ENCODE results near the gene PDE6B.
"Not testable (repeated sequence)": the region's sequence is repeated elsewhere in the genome, so short reads cannot be mapped to it uniquely, and the experiment has no call there.

The PDE6B gene

DNA sequence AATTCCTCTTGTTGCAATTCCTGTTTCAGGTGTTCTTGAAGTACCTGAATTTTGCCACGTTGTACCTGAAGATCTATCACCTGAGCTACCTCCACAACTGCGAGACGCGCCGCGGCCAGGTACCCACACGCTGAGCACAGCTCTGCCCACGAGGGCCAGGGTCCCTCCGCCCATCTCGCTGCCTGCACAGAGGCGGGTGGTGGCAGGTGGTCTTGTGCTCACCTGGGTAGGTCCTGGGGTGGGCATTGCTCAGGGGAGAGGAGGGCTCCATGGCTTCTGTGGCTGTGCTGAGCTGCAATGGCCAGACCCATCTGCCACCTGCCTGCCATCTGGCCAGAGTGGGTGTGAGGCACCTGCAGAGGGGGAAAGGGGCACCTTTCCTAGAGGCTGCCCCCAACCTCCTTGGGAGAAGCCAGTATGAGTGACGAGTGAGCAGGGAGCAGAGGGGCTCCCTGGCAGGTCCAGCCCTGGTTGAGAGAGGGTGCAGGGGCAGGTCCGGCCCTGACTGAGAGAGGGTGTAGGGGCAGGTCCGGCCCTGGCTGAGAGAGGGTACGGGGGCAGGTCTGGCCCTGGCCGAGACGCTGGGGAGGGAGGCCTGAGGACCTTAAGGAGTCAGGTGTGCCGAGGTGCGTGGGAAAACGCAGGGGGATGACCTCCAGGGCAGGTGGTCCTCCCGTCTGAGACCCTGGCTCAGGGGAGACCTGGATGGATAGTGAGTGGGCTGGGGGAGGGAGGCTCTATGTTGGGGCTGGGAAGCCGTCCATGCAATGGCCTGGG lies 10.7 kb downstream of the PDE6B start:
- DNase-seq (ENCODE audit: low spot score), result no peak

GRCh38 chr4:636628-637159 lies 11.3 kb downstream of the PDE6B start:
- DNase-seq (ENCODE audit: low spot score), result no peak

GRCh38 chr4:637536-638280 lies 12.3 kb downstream of the PDE6B start:
- no peak for DNase-seq (ENCODE audit: low spot score)

GRCh38 chr4:642366-642765 lies 17.0 kb downstream of the PDE6B start:
- not testable (repeated sequence) for DNase-seq (ENCODE audit: low spot score)

DNA sequence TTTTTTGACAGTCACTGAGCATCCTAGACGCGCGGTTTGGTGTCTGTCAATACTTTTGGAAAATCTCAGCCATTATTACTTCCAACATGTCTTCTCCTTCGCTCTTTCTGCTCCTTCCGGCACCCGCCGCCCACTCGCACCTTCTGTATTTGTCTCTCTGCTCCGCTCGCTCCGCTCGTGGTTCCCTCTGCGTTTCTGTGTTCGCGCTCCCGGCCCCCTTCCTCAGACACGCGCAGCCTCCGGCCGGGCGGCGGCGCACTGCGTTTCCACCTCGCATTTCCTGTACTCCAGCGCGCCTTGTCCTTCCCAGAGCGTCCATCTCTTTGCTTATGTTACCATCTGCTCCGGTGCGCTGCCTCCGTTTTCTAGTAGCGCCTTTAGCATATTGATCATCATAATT lies 21.1 kb downstream of the PDE6B start:
- no peak for DNase-seq (ENCODE audit: low spot score)

- no peak for DNase-seq (ENCODE audit: low spot score)
These were observed 22.1 kb downstream of the PDE6B start for GRCh38 chr4:647481-647880.

DNA sequence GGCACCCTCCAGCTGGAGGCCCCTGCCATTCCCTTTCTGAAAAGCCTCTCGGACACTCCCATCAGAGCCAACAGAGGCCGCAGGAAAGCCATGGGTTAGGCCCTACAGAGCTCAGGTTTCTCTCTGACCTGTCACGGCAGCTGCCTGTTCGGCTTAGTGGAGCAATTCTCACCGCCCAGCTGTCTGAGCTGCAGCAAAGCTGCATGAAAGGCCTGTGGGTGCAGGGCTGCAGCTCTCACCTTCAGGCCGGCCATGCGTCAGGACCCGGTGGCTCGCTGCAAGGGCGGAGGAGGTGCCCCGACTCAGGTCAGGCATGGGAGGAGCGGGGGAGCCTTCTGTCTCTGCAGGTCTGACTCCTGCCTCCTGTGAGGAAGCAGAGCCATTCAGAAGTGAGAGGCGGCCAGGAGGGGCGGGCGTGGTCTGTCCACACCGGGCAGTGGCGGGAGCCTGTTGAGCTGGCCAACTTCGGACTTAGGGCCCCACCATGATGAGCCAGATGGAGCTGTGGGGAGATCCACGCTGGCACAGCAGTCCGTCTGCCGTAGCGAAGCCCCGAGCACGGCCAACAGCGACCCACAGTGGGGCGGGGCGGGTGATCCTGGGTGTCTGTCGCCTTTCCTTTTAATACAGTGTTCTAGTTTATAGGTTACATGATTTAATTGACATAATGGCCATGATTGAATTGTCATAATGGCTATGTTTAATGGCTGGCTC lies 23.4 kb downstream of the PDE6B start:
- DNase-seq (ENCODE audit: low spot score), result no peak

DNA sequence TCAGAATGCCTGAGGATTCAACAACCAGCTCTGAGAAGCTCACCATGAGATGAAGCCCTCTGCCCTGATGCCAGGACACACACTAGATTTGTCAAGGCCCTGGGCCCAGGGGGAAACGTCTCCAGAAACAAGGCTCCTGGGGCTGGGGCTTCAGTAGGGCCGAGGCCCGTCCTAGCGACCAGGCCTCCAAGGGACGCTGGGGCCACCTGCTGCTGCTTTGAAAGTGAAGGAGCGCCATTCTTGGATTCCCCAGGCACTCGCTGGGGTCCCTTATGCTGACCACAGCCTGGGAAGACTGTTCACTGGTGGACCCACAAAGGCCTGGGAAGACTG lies 23.9 kb downstream of the PDE6B start:
- no peak for DNase-seq (ENCODE audit: low spot score)

GRCh38 chr4:649751-650310 lies 24.5 kb downstream of the PDE6B start:
- DNase-seq (ENCODE audit: low spot score), result no peak

DNA sequence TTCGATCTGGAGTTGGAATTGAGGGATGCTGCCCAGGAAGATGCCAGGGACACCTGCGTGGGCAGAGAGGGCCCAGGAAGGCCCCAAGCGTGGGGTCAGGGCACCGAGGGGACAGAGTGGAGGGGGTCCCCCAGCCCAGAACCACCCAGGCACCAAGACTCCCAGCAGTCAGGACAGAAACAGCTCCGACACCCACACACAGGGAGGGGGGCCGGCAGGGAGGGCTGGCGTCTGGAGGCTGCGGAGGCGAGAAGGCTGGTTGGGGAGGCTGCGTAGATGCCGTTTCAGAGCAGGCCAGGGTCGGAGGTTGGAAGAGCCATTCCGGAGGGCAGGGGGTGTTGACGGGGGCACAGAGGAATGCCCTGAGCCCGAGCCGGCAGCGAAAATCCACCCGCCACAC lies 25.1 kb downstream of the PDE6B start:
- DNase-seq (ENCODE audit: low spot score), result no peak

- DNase-seq (ENCODE audit: low spot score), result no peak
These were observed 25.8 kb downstream of the PDE6B start for GRCh38 chr4:650951-651883.

DNA sequence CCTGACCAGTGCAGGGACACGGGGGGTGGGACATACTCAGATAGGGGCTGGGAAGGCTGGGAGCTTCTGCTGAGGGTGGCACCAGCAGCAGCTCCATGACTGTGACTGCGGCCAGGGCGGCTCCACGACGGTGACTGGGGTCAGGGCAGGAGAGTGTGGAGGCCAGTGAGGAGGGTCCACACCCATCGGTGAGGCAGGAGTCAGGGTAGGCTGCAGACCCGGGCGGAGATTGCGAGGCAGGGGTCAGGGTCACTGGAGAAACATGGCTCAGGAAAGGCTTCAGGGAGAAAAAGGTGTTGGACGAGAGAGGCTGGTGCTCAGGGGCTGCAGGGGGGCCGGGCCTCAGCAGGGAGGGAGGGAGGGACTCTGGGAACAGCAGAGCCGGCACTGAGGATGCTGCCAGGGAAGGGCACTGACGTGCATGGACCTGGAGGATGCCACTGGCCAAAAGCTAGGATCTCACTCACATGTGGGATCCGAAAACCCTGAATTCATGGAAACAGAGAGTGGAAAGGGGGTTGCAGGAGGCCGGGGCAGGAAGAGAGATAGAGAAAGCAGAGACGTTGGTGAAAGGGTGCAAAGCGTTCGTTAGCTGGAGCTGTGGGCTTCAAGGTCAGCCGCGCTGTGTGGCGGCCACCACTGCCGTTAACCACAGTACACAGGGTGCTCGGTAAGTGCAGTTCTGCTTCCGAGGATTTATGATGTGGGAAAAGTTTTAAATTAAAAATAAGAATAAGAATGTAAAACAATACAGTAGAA lies 26.7 kb downstream of the PDE6B start:
- no peak for DNase-seq (ENCODE audit: low spot score)

- DNase-seq (ENCODE audit: low spot score), result no peak
These were observed 27.9 kb downstream of the PDE6B start for GRCh38 chr4:653080-653821.

DNA sequence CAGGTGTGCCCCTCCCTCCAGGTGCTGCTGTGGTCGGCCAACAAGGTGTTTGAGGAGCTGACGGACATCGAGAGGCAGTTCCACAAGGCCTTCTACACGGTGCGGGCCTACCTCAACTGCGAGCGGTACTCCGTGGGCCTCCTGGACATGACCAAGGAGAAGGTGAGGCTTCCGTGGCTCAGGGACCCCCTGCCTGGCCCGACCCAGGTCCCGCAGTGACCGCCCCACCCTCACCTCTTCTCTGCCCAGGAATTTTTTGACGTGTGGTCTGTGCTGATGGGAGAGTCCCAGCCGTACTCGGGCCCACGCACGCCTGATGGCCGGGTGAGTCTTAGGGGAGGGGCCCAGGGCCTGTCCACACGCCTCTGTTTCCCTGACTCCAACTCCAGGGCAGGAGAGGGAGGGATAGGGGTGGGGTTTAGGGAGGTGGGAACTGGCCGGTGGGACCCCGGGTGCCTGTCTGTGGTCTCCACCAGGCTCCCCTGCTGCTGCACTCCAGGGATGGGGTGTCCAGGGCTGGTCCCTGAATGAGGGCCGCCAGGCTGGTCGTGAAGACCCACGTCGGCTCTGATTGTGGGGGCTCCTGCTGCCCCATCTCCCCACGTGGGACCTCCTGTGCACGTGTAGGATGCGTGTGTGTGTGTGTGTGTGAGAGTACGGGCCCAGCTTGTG lies 28.6 kb downstream of the PDE6B start:
- no peak for DNase-seq (ENCODE audit: low spot score)

- DNase-seq (ENCODE audit: low spot score), result no peak
These were observed 29.1 kb downstream of the PDE6B start for GRCh38 chr4:654503-654845.

DNA sequence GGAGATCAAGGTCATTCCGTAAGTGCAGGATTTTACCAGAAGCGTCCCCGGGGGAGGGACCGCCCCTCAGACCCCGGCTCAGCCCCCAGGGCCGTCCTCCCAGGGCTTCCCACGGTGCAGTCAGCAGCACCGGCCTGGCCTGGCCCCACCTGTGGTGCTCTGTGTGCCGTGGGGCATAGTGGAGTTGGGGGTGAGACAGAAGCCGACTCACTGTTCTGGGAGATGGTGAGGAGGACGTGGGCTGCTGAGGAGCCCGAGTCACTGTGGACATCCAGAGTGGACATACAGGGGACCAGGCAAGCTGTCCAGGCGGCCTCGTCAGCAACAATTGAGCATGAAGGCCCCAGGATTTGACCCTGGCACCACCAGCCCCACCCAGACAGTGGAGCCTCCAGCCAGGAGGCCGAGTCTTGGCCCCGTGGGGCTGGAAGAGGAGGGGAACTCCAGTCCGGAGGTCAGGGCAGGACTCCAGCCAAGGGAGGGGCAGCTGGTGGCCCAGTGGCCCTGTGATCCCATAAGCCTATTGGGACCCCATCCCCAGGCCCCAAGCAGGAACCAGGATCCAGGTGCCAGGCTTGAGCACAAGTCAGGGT lies 29.6 kb downstream of the PDE6B start:
- DNase-seq (ENCODE audit: low spot score), result no peak

GRCh38 chr4:655464-656151 lies 30.2 kb downstream of the PDE6B start:
- DNase-seq (ENCODE audit: low spot score), result no peak
